ENCODE measurements around the gene LMNTD1.

Gene LMNTD1

GRCh38 chr12:25469861-25470260, 83.2 kb downstream of the LMNTD1 start:
- H3K27ac ChIP-seq, result no peak overlapping the region
- H3K4me3 ChIP-seq, result no peak overlapping the region
- TF ChIP-seq CTCF (IDR thresholded peaks at IDR 0.05), result no peak
- DNase-seq (ENCODE audit: low spot score), result no peak

GRCh38 chr12:25469368-25469767, 83.7 kb downstream of the LMNTD1 start:
- no peak for TF ChIP-seq CTCF (IDR thresholded peaks at IDR 0.05)
- DNase-seq (ENCODE audit: low spot score), result no peak
- H3K4me3 ChIP-seq, result no peak overlapping the region
- H3K27ac ChIP-seq, result no peak overlapping the region

GRCh38 chr12:25463521-25463920, 89.6 kb downstream of the LMNTD1 start:
- Histone ChIP-seq H3K4me3 (no peak overlapping the region), H3K27ac (no peak overlapping the region)
- DNase-seq (ENCODE audit: low spot score), result no peak
- TF ChIP-seq CTCF (IDR thresholded peaks at IDR 0.05), result no peak

GRCh38 chr12:25463005-25463404, 90.1 kb downstream of the LMNTD1 start:
- no peak for TF ChIP-seq CTCF (IDR thresholded peaks at IDR 0.05)
- H3K4me3 ChIP-seq, result no peak overlapping the region

GRCh38 chr12:25459541-25459951, 93.5 kb downstream of the LMNTD1 start:
- no peak for DNase-seq (ENCODE audit: low spot score)
- no peak overlapping the region for H3K4me3 ChIP-seq
- no peak for TF ChIP-seq CTCF (IDR thresholded peaks at IDR 0.05)
- H3K27ac ChIP-seq, result no peak overlapping the region

More at GRCh38 chr12:25463005-25463404, 90.1 kb downstream of the LMNTD1 start:
- no peak overlapping the region for H3K27ac ChIP-seq
- DNase-seq (ENCODE audit: low spot score), result no peak

GRCh38 chr12:25458047-25458552, 95.0 kb downstream of the LMNTD1 start:
- no peak overlapping the region for H3K27ac ChIP-seq
- peak overlapping the region; percentile 45 for H3K4me3 ChIP-seq
- TF ChIP-seq CTCF (IDR thresholded peaks at IDR 0.05), result no peak
- DNase-seq (ENCODE audit: low spot score), result no peak

- DNase-seq (ENCODE audit: low spot score), result no peak
- no peak for TF ChIP-seq CTCF (IDR thresholded peaks at IDR 0.05)
- Histone ChIP-seq H3K27ac (no peak overlapping the region), H3K4me3 (no peak overlapping the region)
Measured at GRCh38 chr12:25456474-25456873, 96.6 kb downstream of the LMNTD1 start.
